Measurements from ENCODE around the gene ARHGEF5. TPM values are rescaled to one million over a fixed set of nuclear protein-coding genes. Genes with fewer than 3 reads are reported as not detected.
A peak's percentile ranks its signal among the peaks of the same experiment; 100 is the strongest.
"Not testable (repeated sequence)": the region's sequence is repeated elsewhere in the genome, so short reads cannot be mapped to it uniquely, and the experiment has no call there.

Gene ARHGEF5
- total and polyA plus RNA-seq, 2 experiments from 2014 or later: 23.1 to 24.2 TPM

DNA sequence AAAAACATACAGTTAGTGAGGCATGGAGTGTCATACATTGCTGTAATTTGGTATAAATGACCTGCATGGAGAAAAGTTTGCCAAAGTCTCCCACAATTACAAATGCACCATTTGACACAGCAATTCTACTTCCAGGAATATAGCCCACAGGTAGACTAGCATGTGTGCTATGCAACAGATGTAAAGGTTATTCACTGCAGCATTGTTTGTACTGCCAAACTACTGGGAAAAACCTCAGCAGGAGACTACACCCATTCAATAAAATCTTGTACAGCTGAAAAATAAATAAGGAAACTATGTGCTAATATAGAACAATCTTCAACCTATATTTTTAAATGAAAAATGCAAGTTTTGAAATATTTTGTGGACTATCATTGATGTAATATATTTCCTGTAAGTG lies 25.2 kb upstream of the ARHGEF5 start:
- not testable (repeated sequence) for H3K79me2 ChIP-seq; H3K27ac ChIP-seq; H3K4me3 ChIP-seq; H3K9me3 ChIP-seq (ENCODE audit: low read depth); H3K9me2 ChIP-seq (replicated peaks; ENCODE audit: insufficient read depth); H3K27me3 ChIP-seq; H3K36me3 ChIP-seq (replicated peaks; ENCODE audit: insufficient read depth, low read depth); H3K4me2 ChIP-seq; H2AFZ ChIP-seq; DNase-seq (ENCODE audit: low spot score); H4K20me1 ChIP-seq (ENCODE audit: insufficient read depth, poor library complexity, severe bottlenecking); H3K4me1 ChIP-seq (ENCODE audit: insufficient read depth)

DNA sequence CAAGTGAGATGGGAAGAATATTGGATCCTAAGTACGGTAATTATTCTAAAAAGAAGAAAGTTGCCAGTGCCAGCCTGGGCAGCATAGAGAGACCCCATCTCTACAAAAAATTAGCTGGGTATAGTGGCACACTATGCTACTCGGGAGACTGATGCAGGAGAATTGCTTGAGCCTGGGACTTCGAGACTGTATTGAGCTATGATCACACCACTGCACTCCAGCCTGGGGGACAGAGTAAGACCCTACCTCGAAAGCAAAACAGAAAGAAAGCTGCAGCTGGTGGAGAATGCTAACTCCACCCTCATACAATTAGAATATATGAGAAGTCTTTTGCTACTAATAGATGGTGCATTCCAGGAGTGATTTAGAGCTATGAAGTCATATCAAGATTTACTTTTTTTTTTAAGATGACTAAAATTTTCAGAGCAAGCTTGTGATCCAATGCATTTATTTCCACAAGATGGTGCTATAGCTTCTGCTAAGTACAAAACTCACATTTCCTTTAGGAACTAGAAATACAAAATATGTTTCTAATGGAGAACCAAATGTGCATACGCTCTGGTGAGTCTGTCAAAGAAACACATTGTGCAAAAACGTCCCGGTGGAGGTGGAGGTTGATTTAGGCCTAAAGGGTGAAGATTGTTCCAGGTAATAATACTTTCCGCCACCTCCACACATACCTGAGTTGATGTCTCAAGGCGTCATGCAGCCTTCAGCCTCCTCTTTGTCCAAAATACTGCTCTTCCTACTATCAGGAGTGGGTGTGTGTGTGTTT lies 23.8 kb upstream of the ARHGEF5 start:
- H3K4me3 ChIP-seq; H2AFZ ChIP-seq; H3K27ac ChIP-seq; H3K9me2 ChIP-seq (replicated peaks; ENCODE audit: insufficient read depth); H3K36me3 ChIP-seq (replicated peaks; ENCODE audit: insufficient read depth, low read depth); H4K20me1 ChIP-seq (ENCODE audit: insufficient read depth, poor library complexity, severe bottlenecking); DNase-seq (ENCODE audit: low spot score); H3K4me2 ChIP-seq; H3K27me3 ChIP-seq; H3K4me1 ChIP-seq (ENCODE audit: insufficient read depth); H3K79me2 ChIP-seq; H3K9me3 ChIP-seq (ENCODE audit: low read depth): not testable (repeated sequence)
- 95% methylated on average over 4 of the region's 9 CpGs for WGBS (ENCODE audit: low lambda C conversion rate, missing lambda C conversion rate)

DNA sequence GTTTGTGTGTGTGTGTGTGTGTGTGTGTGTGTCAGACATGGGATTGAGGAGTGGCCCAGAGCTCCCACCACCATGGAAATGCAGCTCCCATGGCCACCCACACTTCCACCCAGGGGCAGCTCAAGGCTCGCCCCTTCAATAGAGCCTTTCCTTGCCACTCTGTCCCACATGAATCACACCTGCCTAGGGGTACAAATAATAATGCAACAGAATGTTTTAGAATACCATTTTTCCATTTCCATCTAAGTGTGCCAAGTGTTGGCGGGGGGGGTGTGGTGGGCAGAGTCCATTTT lies 23.3 kb upstream of the ARHGEF5 start:
- not testable (repeated sequence) for H3K27me3 ChIP-seq; H3K9me3 ChIP-seq (ENCODE audit: low read depth); H3K9me2 ChIP-seq (replicated peaks; ENCODE audit: insufficient read depth); DNase-seq (ENCODE audit: low spot score); H2AFZ ChIP-seq; H3K36me3 ChIP-seq (replicated peaks; ENCODE audit: insufficient read depth, low read depth); H3K4me1 ChIP-seq (ENCODE audit: insufficient read depth); H3K79me2 ChIP-seq; H3K27ac ChIP-seq; H3K4me3 ChIP-seq; H4K20me1 ChIP-seq (ENCODE audit: insufficient read depth, poor library complexity, severe bottlenecking); H3K4me2 ChIP-seq
- 100% methylated on average over 1 of the region's 2 CpGs for WGBS (ENCODE audit: low lambda C conversion rate, missing lambda C conversion rate)

DNA sequence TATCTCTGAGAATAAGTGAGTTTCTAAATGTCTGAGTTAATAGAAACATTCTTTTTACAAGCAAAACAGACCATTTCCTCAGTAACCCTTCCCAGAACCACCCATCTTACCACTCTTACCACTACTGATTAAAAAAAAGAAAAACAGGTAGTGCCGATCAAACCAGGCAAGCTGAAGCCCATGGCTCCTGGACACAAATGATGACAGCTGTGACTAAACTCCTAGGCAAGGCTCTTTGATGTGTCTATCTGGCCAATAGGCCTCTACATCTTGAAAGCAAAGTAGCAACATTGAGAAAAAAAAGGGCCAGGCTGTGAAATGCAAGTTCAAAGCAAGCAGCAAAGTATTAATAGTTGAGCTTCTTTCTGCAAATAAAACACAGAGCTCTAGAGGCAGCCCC lies 6.6 kb upstream of the ARHGEF5 start:
- H3K4me3 ChIP-seq: not testable (repeated sequence)
- no CpG with 5 or more reads among the region's 1 CpG for WGBS (ENCODE audit: low lambda C conversion rate, missing lambda C conversion rate)

DNA sequence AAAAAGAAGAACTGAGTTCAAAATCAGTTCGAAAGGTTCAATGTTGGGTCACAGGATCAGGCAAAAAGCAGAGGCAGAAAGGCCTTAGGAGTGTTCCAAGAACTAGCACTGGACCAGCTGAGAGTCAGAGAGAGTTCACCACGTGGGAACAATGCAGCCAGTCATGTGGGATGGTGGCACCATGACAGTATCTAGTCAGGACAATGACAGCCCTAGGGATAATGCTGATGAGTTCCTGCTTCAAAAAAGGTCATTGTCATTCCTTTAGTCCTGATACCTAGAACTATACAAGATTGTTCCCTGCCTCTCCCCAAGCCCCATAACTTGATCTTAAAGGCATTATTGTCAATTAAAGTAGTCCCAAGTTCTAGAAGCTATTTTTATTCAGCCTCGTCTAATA lies 3.5 kb upstream of the ARHGEF5 start:
- H2AFZ ChIP-seq; H3K4me2 ChIP-seq; H3K79me2 ChIP-seq; H3K27ac ChIP-seq; H3K4me1 ChIP-seq (ENCODE audit: insufficient read depth); H3K27me3 ChIP-seq; H3K36me3 ChIP-seq (replicated peaks; ENCODE audit: insufficient read depth, low read depth); H3K9me3 ChIP-seq (ENCODE audit: low read depth); H4K20me1 ChIP-seq (ENCODE audit: insufficient read depth, poor library complexity, severe bottlenecking); H3K9me2 ChIP-seq (replicated peaks; ENCODE audit: insufficient read depth); H3K4me3 ChIP-seq: not testable (repeated sequence)
- 75% methylated on average over 2 of the region's 3 CpGs for WGBS (ENCODE audit: low lambda C conversion rate, missing lambda C conversion rate)
- peak; percentile 2 for DNase-seq (ENCODE audit: low spot score)

More for the DNA sequence above, 6.6 kb upstream of the ARHGEF5 start:
- H4K20me1 ChIP-seq (ENCODE audit: insufficient read depth, poor library complexity, severe bottlenecking); H3K9me3 ChIP-seq (ENCODE audit: low read depth); H2AFZ ChIP-seq; H3K36me3 ChIP-seq (replicated peaks; ENCODE audit: insufficient read depth, low read depth); H3K9me2 ChIP-seq (replicated peaks; ENCODE audit: insufficient read depth); H3K79me2 ChIP-seq; H3K4me1 ChIP-seq (ENCODE audit: insufficient read depth); H3K27me3 ChIP-seq; DNase-seq (ENCODE audit: low spot score); H3K27ac ChIP-seq; H3K4me2 ChIP-seq: not testable (repeated sequence)

DNA sequence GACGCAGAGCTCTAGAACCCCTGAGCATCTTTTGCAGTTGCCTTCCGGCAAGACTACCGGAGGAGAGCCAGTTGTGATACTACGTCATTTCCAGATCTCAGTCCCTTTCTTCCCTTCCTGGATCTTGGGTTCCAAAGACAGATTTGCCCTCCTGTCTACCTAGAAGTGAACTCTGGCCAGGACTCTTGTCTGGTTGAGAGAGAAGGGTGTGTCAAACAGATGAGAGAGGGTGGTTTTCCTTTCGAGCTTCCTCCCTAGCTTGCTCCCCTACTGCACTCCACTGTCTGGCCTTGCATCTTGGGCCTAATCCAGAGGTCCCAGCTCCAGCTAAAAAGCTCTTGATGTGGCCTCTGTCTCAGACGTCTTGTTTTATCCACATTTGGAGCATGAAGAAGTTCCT lies 983 bp downstream of the ARHGEF5 start:
- not testable (repeated sequence) for H3K27ac ChIP-seq; H3K79me2 ChIP-seq; H3K36me3 ChIP-seq (replicated peaks; ENCODE audit: insufficient read depth, low read depth); DNase-seq (ENCODE audit: low spot score); H3K4me2 ChIP-seq; H3K9me2 ChIP-seq (replicated peaks; ENCODE audit: insufficient read depth); H3K4me1 ChIP-seq (ENCODE audit: insufficient read depth); H2AFZ ChIP-seq; H4K20me1 ChIP-seq (ENCODE audit: insufficient read depth, poor library complexity, severe bottlenecking); H3K9me3 ChIP-seq (ENCODE audit: low read depth); H3K27me3 ChIP-seq; H3K4me3 ChIP-seq
- no CpG with 5 or more reads among the region's 6 CpGs for WGBS (ENCODE audit: low lambda C conversion rate, missing lambda C conversion rate)

DNA sequence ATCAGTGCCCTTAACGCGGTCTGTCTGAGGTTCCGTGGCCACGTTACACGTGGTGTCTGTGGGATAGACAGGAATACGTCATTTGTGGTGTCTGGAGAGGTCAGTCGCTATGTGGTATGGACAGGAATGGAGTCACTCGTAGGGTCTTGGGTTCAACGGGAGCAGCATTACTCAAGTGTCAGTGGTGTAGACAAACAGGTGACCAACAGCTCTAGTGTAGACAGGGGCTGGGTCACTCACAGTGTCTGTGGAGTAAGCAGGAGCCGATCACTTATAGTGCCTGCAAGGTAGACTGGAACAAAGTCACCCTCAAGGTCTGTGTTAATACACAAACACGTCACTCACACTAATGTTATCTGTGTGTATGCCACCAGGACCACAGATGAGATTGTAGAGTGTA lies 1.7 kb downstream of the ARHGEF5 start:
- H3K9me3 ChIP-seq (ENCODE audit: low read depth); H2AFZ ChIP-seq; H3K36me3 ChIP-seq (replicated peaks; ENCODE audit: insufficient read depth, low read depth); H3K4me3 ChIP-seq; DNase-seq (ENCODE audit: low spot score); H3K79me2 ChIP-seq; H3K4me2 ChIP-seq; H3K27me3 ChIP-seq; H4K20me1 ChIP-seq (ENCODE audit: insufficient read depth, poor library complexity, severe bottlenecking); H3K9me2 ChIP-seq (replicated peaks; ENCODE audit: insufficient read depth); H3K27ac ChIP-seq; H3K4me1 ChIP-seq (ENCODE audit: insufficient read depth): not testable (repeated sequence)
- 100% methylated on average over 1 of the region's 11 CpGs for WGBS (ENCODE audit: low lambda C conversion rate, missing lambda C conversion rate)

DNA sequence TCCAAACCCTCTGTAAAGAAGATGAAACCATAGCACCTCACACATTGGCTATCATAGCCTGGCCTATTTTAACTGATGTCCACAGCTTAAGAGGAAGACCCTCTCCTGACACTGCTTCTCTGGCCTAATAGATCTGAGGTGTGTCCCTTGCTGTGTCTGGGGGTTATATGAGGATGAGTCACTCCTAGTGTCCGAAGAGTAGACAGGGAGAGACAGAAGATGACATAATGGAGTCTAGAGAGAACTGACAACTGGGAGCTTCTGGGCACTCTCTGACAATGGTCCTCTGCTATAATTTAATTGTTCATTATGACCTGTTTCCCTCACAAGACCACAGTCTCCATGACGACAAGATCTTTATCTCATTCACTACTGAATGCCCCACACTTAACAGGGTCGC lies 6.9 kb downstream of the ARHGEF5 start:
- not testable (repeated sequence) for H3K4me1 ChIP-seq (ENCODE audit: insufficient read depth); H3K36me3 ChIP-seq (replicated peaks; ENCODE audit: insufficient read depth, low read depth); H3K27ac ChIP-seq; DNase-seq (ENCODE audit: low spot score); H3K9me2 ChIP-seq (replicated peaks; ENCODE audit: insufficient read depth); H3K27me3 ChIP-seq; H2AFZ ChIP-seq; H3K4me3 ChIP-seq; H3K9me3 ChIP-seq (ENCODE audit: low read depth); H4K20me1 ChIP-seq (ENCODE audit: insufficient read depth, poor library complexity, severe bottlenecking); H3K79me2 ChIP-seq; H3K4me2 ChIP-seq
- no CpG with 5 or more reads among the region's 3 CpGs for WGBS (ENCODE audit: low lambda C conversion rate, missing lambda C conversion rate)

DNA sequence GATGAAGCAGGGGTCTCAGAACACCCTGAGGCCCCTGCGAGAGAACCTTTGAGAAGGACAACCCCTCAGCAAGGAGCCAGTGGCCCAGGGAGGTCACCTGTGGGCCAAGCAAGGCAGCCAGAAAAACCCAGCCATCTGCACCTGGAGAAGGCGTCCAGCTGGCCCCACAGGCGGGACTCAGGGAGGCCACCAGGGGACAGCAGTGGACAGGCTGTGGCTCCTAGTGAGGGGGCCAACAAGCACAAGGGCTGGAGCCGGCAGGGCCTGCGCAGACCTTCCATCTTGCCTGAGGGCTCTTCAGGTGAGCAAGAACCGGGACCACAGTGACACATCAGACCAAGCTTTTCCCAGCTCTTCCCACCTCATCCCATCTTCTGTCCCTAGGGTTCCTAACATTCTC lies 10.3 kb downstream of the ARHGEF5 start:
- H2AFZ ChIP-seq; H3K9me3 ChIP-seq (ENCODE audit: low read depth); H3K4me3 ChIP-seq; H3K27me3 ChIP-seq; H3K36me3 ChIP-seq (replicated peaks; ENCODE audit: insufficient read depth, low read depth); H3K9me2 ChIP-seq (replicated peaks; ENCODE audit: insufficient read depth); DNase-seq (ENCODE audit: low spot score); H4K20me1 ChIP-seq (ENCODE audit: insufficient read depth, poor library complexity, severe bottlenecking); H3K4me1 ChIP-seq (ENCODE audit: insufficient read depth); H3K27ac ChIP-seq; H3K79me2 ChIP-seq; H3K4me2 ChIP-seq: not testable (repeated sequence)
- WGBS (ENCODE audit: low lambda C conversion rate, missing lambda C conversion rate): no CpG with 5 or more reads among the region's 6 CpGs
